HG03457 (cell line): Measurements from ENCODE around the gene RGS6.

ENCODE experiments used
- ATAC-seq: cut with Tn5 transposase; IDR thresholded peaks from one replicate; pipeline ENCODE4 v1.9.1; 2021; ENCODE audit warnings: moderate number of reproducible peaks; ENCODE audit not compliant: unreplicated experiment

The RGS6 gene

GRCh38 chr14:72518809-72519377 lies 586.7 kb downstream of the RGS6 start:
- ATAC-seq, result no peak

GRCh38 chr14:72519543-72519942 lies 587.3 kb downstream of the RGS6 start:
- no peak for ATAC-seq

- ATAC-seq, result no peak
Observed at GRCh38 chr14:72521045-72521444, 588.8 kb downstream of the RGS6 start.

- ATAC-seq, result no peak
Observed at GRCh38 chr14:72521968-72522741, 589.9 kb downstream of the RGS6 start.

- ATAC-seq, result no peak
Observed at GRCh38 chr14:72522847-72523246, 590.6 kb downstream of the RGS6 start.

GRCh38 chr14:72523424-72524294 lies 591.4 kb downstream of the RGS6 start:
- ATAC-seq, result no peak

- no peak for ATAC-seq
Observed at GRCh38 chr14:72524295-72524629, 592.0 kb downstream of the RGS6 start.

- no peak for ATAC-seq
Observed at GRCh38 chr14:72525087-72525915, 593.1 kb downstream of the RGS6 start.

- ATAC-seq, result no peak
Observed at GRCh38 chr14:72527591-72527990, 595.4 kb downstream of the RGS6 start.

- ATAC-seq, result no peak
Observed at GRCh38 chr14:72528059-72528862, 596.0 kb downstream of the RGS6 start.

- ATAC-seq, result no peak
Observed at GRCh38 chr14:72528863-72529175, 596.6 kb downstream of the RGS6 start.

- ATAC-seq, result no peak
Observed at GRCh38 chr14:72532686-72533454, 600.6 kb downstream of the RGS6 start.

GRCh38 chr14:72535485-72535884 lies 603.3 kb downstream of the RGS6 start:
- ATAC-seq, result no peak

- no peak for ATAC-seq
Observed at GRCh38 chr14:72538387-72538786, 606.2 kb downstream of the RGS6 start.

- ATAC-seq, result no peak
Observed at GRCh38 chr14:72539661-72540315, 607.6 kb downstream of the RGS6 start.

- ATAC-seq, result no peak
Observed at GRCh38 chr14:72540836-72541235, 608.6 kb downstream of the RGS6 start.

- no peak for ATAC-seq
Observed at GRCh38 chr14:72541546-72541945, 609.3 kb downstream of the RGS6 start.

- no peak for ATAC-seq
Observed at GRCh38 chr14:72543341-72543740, 611.1 kb downstream of the RGS6 start.
